GM08714 (cell line): ENCODE measurements around the gene ZNF862.
"Not testable (repeated sequence)": the region's sequence is repeated elsewhere in the genome, so short reads cannot be mapped to it uniquely, and the experiment has no call there.

Experiments used
- H3K4me3 ChIP-seq: fragments of 200-500 bp; sonication (Bioruptor generic); 2 replicates; pipeline ENCODE4 v1.5.1; 2014; ENCODE audit warnings: mild to moderate bottlenecking, low read length, inconsistent platforms
- ZNF274 ChIP-seq: IDR thresholded peaks from 2 replicates; pipeline ENCODE4 v1.6.1; 2012; ENCODE audit warnings: mild to moderate bottlenecking, low read depth, low read length

Gene ZNF862

GRCh38 chr7:149886018-149886415 lies 47.8 kb downstream of the ZNF862 start:
- H3K4me3 ChIP-seq: no peak overlapping the region
- no peak for TF ChIP-seq ZNF274

- TF ChIP-seq ZNF274: no peak
Measured at GRCh38 chr7:149887311-149887710, 49.1 kb downstream of the ZNF862 start.

GRCh38 chr7:149890715-149891114 lies 52.5 kb downstream of the ZNF862 start:
- not testable (repeated sequence) for H3K4me3 ChIP-seq

More at GRCh38 chr7:149887311-149887710, 49.1 kb downstream of the ZNF862 start:
- H3K4me3 ChIP-seq: no peak overlapping the region

- H3K4me3 ChIP-seq: not testable (repeated sequence)
Measured at GRCh38 chr7:149894957-149895356, 56.8 kb downstream of the ZNF862 start.

- not testable (repeated sequence) for H3K4me3 ChIP-seq
Measured at GRCh38 chr7:149907776-149908376, 69.7 kb downstream of the ZNF862 start.

GRCh38 chr7:149910219-149910618 lies 72.0 kb downstream of the ZNF862 start:
- H3K4me3 ChIP-seq: not testable (repeated sequence)

GRCh38 chr7:149912126-149912525 lies 74.0 kb downstream of the ZNF862 start:
- not testable (repeated sequence) for H3K4me3 ChIP-seq
